IMR-90 (cell line): ENCODE measurements around the gene PCDHA5. TPM values are rescaled to one million over a fixed set of nuclear protein-coding genes. Genes with fewer than 3 reads are reported as not detected.
"Not testable (repeated sequence)": the region's sequence is repeated elsewhere in the genome, so short reads cannot be mapped to it uniquely, and the experiment has no call there.

Experiments
- ATAC-seq: fragments of 200-7000 bp; cut with Tn5 transposase; 2 replicates; pipeline ENCODE4 v1.9.1; 2020; ENCODE audit warnings: low read depth, mild to moderate bottlenecking, moderate library complexity
- BruUV-seq: library from RNA; stranded (reverse); fragments of 400-500 nt; replicated peaks from 2 replicates; lab custom pipeline; 2021; lab: Mats Ljungman, UMichigan
- CTCF ChIA-PET: fragments of 300-600 bp; formaldehyde crosslinking; extraction: SDS; loops from one replicate; lab custom pipeline; 2021; ENCODE audit warnings: antibody characterized with exemption; lab: Yijun Ruan, JAX
- POLR2A ChIA-PET: fragments of 300-600 bp; sonication (Branson Sonifier 250); formaldehyde crosslinking; loops from one replicate; lab custom pipeline; 2022; ENCODE audit warnings: antibody characterized with exemption; ENCODE audit not compliant: unreplicated experiment; lab: Charles Lee
- DNase-seq: peaks from one replicate; pipeline ENCODE4 v3.0.0; 2013
- H2AFZ ChIP-seq: replicated peaks from 2 replicates; pipeline ENCODE3; 2013; ENCODE audit warnings: low read length, mild to moderate bottlenecking; ENCODE audit not compliant: poor library complexity
- H2AK5ac ChIP-seq: 2 replicates; pipeline ENCODE4 v1.6.1; 2013; ENCODE audit warnings: low read depth, low read length, inconsistent platforms
- H2AK9ac ChIP-seq: replicated peaks from 2 replicates; pipeline ENCODE3; 2013; ENCODE audit warnings: mild to moderate bottlenecking, low read depth, low read length, moderate library complexity; ENCODE audit not compliant: poor library complexity
- H2BK120ac ChIP-seq: 2 replicates; pipeline ENCODE4 v1.6.1; 2013; ENCODE audit warnings: low read depth, low read length, inconsistent platforms
- H2BK15ac ChIP-seq: 3 replicates; pipeline ENCODE4 v1.6.1; 2013; ENCODE audit warnings: low read depth, low read length, inconsistent platforms
- H2BK20ac ChIP-seq: 2 replicates; pipeline ENCODE4 v1.6.1; 2013; ENCODE audit warnings: low read depth, mild to moderate bottlenecking, inconsistent platforms, low read length, moderate library complexity
- H2BK5ac ChIP-seq: 2 replicates; pipeline ENCODE4 v1.6.1; 2013; ENCODE audit warnings: mild to moderate bottlenecking, low read depth, low read length, inconsistent platforms; ENCODE audit not compliant: poor library complexity, severe bottlenecking
- H3K14ac ChIP-seq: replicated peaks from 2 replicates; pipeline ENCODE4 v1.6.1; 2013; ENCODE audit warnings: low read depth, low read length, inconsistent platforms
- H3K18ac ChIP-seq: 2 replicates; pipeline ENCODE4 v1.6.1; 2013; ENCODE audit warnings: low read depth, low read length, control low read depth
- H3K23ac ChIP-seq: 2 replicates; pipeline ENCODE4 v1.6.1; 2013; ENCODE audit warnings: low read depth, low read length, inconsistent platforms
- H3K27ac ChIP-seq: 2 replicates; pipeline ENCODE4 v1.5.1; 2013; ENCODE audit warnings: mild to moderate bottlenecking, control low read depth, low read length; ENCODE audit not compliant: insufficient read depth
- H3K27me3 ChIP-seq: 2 replicates; pipeline ENCODE4 v1.6.1; 2013; ENCODE audit warnings: low read length; ENCODE audit not compliant: control insufficient read depth, insufficient read depth
- H3K36me3 ChIP-seq: 2 replicates; pipeline ENCODE4 v1.6.1; 2013; ENCODE audit warnings: low read length, mixed read lengths; ENCODE audit not compliant: control insufficient read depth, insufficient read depth
- H3K4ac ChIP-seq: 2 replicates; pipeline ENCODE4 v1.6.1; 2013; ENCODE audit warnings: low read depth, low read length, inconsistent platforms
- H3K4me1 ChIP-seq: 2 replicates; pipeline ENCODE4 v1.6.1; 2013; ENCODE audit warnings: low read length, mixed read lengths; ENCODE audit not compliant: control insufficient read depth, insufficient read depth
- H3K4me2 ChIP-seq: 2 replicates; pipeline ENCODE4 v1.6.1; 2013; ENCODE audit warnings: low read depth, mild to moderate bottlenecking, control low read depth, low read length, moderate library complexity
- H3K4me3 ChIP-seq: 2 replicates; pipeline ENCODE4 v1.5.1; 2013; ENCODE audit warnings: low read depth, mild to moderate bottlenecking, control low read depth, low read length, moderate library complexity; ENCODE audit not compliant: insufficient read depth
- H3K56ac ChIP-seq: 2 replicates; pipeline ENCODE4 v1.6.1; 2013; ENCODE audit warnings: low read length, inconsistent platforms; ENCODE audit not compliant: insufficient read depth; ENCODE audit errors: extremely low read depth
- H3K79me1 ChIP-seq, 2 experiments: 2 replicates each; pipeline ENCODE4 v1.6.1; 2013; ENCODE audit warnings: low read length in 2 of 2, inconsistent platforms in 1 of 2, low read depth in 1 of 2
- H3K9ac ChIP-seq: 2 replicates; pipeline ENCODE4 v1.6.1; 2013; ENCODE audit warnings: low read depth, low read length, control low read depth
- H3K9me1 ChIP-seq: 2 replicates; pipeline ENCODE4 v1.6.1; 2013; ENCODE audit warnings: low read length, inconsistent platforms; ENCODE audit not compliant: insufficient read depth
- H3K9me3 ChIP-seq: 2 replicates; pipeline ENCODE4 v1.6.1; 2013; ENCODE audit warnings: low read length; ENCODE audit not compliant: control insufficient read depth, insufficient read depth
- H4K20me1 ChIP-seq: 2 replicates; pipeline ENCODE4 v1.6.1; 2013; ENCODE audit warnings: low read length, inconsistent platforms; ENCODE audit not compliant: insufficient read depth
- H4K5ac ChIP-seq: 2 replicates; pipeline ENCODE4 v1.6.1; 2013; ENCODE audit warnings: mild to moderate bottlenecking, low read depth, low read length, control low read depth
- H4K8ac ChIP-seq, 2 experiments: 2 replicates each; pipeline ENCODE4 v1.6.1; 2013; ENCODE audit warnings: low read depth in 2 of 2, low read length in 2 of 2, control low read depth in 1 of 2, inconsistent platforms in 1 of 2
- H4K91ac ChIP-seq: 2 replicates; pipeline ENCODE4 v1.6.1; 2013; ENCODE audit warnings: low read depth, low read length, inconsistent platforms; ENCODE audit not compliant: insufficient read depth
- BHLHE40 ChIP-seq: fragments of 150-350 bp; IDR thresholded peaks from 2 replicates; pipeline ENCODE4 v1.6.1; 2016; ENCODE audit warnings: mild to moderate bottlenecking, low read depth, low read length
- CEBPB ChIP-seq: IDR thresholded peaks from 2 replicates; pipeline ENCODE4 v1.6.1; 2012; ENCODE audit warnings: low read depth, low read length, improper control_type of control experiment
- CHD1 ChIP-seq: IDR thresholded peaks from 2 replicates; pipeline ENCODE4 v1.6.1; 2012; ENCODE audit warnings: low read depth, low read length, improper control_type of control experiment
- RCOR1 ChIP-seq: IDR thresholded peaks from 2 replicates; pipeline ENCODE4 v1.6.1; 2012; ENCODE audit warnings: mild to moderate bottlenecking, low read length, improper control_type of control experiment; ENCODE audit not compliant: insufficient replicate concordance
- SMC3 ChIP-seq: fragments of 150-350 bp; IDR thresholded peaks from 2 replicates; pipeline ENCODE4 v1.6.1; 2016; ENCODE audit warnings: low read depth, mild to moderate bottlenecking, antibody characterized with exemption, low read length, moderate library complexity
- whole genome bisulfite sequencing, 2 experiments: methylation state at CpG; one replicate each; pipeline versions ENCODE4 v1.1.5 to v1.1.7; 2013; ENCODE audit warnings: missing lambda C conversion rate in 2 of 2; ENCODE audit not compliant: insufficient read length in 1 of 2; ENCODE audit errors: extremely low coverage in 2 of 2; 5-methylcytosine and 5-hydroxymethylcytosine counted together
- dilution Hi-C: fragments of 300-500 bp; cut with HindIII; formaldehyde crosslinking; loops from one replicate; pipeline ENCODE4 v1.14.3; 2018; ENCODE audit warnings: low sequenced_read_pairs; ENCODE audit not compliant: unreplicated experiment
- in situ Hi-C: fragments of 300-500 bp; cut with MboI; formaldehyde crosslinking; loops from 3 replicates; pipeline ENCODE4 v1.14.3; 2019; ENCODE audit warnings: low sequenced_read_pairs, inconsistent platforms, mixed read lengths
- intact Hi-C: fragments of 100-400 bp; cut with micrococcal nuclease; formaldehyde crosslinking; loops from 2 replicates; pipeline ENCODE4 v1.10.0; 2022
- polyA plus RNA-seq, 3 experiments: library from polyadenylated mRNA; depleted of rRNA; stranded (reverse); fragments of >200 nt; gene quantifications; 2 replicates each; pipeline ENCODE4 v1.2.3, GENCODE V29; 2012; ENCODE audit warnings: low replicate concordance in 1 of 3
- total RNA-seq: library from RNA; depleted of rRNA; stranded (reverse); fragments of >200 nt; gene quantifications from 2 replicates; pipeline ENCODE4 v1.2.3, GENCODE V29; 2012

Gene PCDHA5
- total and polyA plus RNA-seq, 2 of the 4 experiments (the other 2 are of a cell fraction), result not detected

GRCh38 chr5:140822281-140822629 lies 842 bp downstream of the PCDHA5 start:
- Histone ChIP-seq H2BK5ac (no peak overlapping the region), H2AK5ac (no peak overlapping the region), H3K36me3 (no peaks in the 10 kb centered on the region), H2AK9ac (no peak overlapping the region), H4K20me1 (no peaks in the 10 kb centered on the region), H2BK120ac (no peak overlapping the region), H4K8ac (no peak overlapping the region), H4K5ac (no peak overlapping the region), H3K4me2 (no peak overlapping the region), H4K91ac (no peak overlapping the region), H2BK15ac (no peak overlapping the region), H3K27me3 (no peaks in the 10 kb centered on the region), H3K4me3 (no peak overlapping the region), H3K56ac (no peak overlapping the region), H2BK20ac (no peak overlapping the region), H3K9ac (no peak overlapping the region), H3K18ac (no peak overlapping the region), H3K23ac (no peak overlapping the region), H3K27ac (no peak overlapping the region), H2AFZ (no peak overlapping the region), H3K4ac (no peak overlapping the region), H3K4me1 (no peaks in the 10 kb centered on the region), H3K9me3 (peaks cover 9% of the 10 kb centered on the region), H3K14ac (no peak overlapping the region), H3K9me1 (no peaks in the 10 kb centered on the region), H3K79me1 (no peaks in the 10 kb centered on the region)
- 36% methylated on average over 4 of the region's 6 CpGs; no CpG with 5 or more reads in 1 of the 2 experiments for WGBS, 2 experiments
- TF ChIP-seq CEBPB, result no peak
- no peak for TF ChIP-seq SMC3
- TF ChIP-seq BHLHE40, result no peak
- TF ChIP-seq CHD1, result no peak
- no peak for TF ChIP-seq RCOR1
- intact Hi-C loops (no loop called here), dilution Hi-C loops (no loop called here), in situ Hi-C loops (no loop called here)
- BruUV-seq, result no TSS peak
- ChIA-PET POLR2A (no interaction called here), CTCF (no interaction called here)
- DNase-seq, result no peak
- ATAC-seq, result no peak

DNA sequence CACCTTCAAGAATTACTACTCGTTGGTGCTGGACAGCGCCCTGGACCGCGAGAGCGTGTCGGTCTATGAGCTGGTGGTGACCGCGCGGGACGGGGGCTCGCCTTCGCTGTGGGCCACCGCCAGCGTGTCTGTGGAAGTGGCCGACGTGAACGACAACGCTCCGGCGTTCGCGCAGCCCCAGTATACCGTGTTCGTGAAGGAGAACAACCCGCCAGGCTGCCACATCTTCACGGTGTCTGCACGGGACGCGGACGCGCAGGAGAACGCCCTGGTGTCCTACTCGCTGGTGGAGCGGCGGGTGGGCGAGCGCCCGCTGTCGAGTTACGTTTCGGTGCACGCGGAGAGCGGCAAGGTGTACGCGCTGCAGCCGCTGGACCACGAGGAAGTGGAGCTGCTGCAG lies 1.6 kb downstream of the PCDHA5 start:
- H2BK15ac ChIP-seq, H3K4me1 ChIP-seq, H3K4me2 ChIP-seq, H3K4me3 ChIP-seq, H3K36me3 ChIP-seq, H3K14ac ChIP-seq, H3K56ac ChIP-seq, H3K9me1 ChIP-seq, H3K27me3 ChIP-seq, in situ Hi-C loops, H3K9ac ChIP-seq, intact Hi-C loops, DNase-seq, dilution Hi-C loops, H4K5ac ChIP-seq, H2AK5ac ChIP-seq, H2BK20ac ChIP-seq, BruUV-seq, H4K8ac ChIP-seq, H2BK5ac ChIP-seq, H3K23ac ChIP-seq, H2BK120ac ChIP-seq, ATAC-seq, H2AK9ac ChIP-seq, POLR2A ChIA-PET, H3K79me1 ChIP-seq, H3K18ac ChIP-seq, H3K27ac ChIP-seq, CTCF ChIA-PET, H2AFZ ChIP-seq, H4K91ac ChIP-seq, H3K4ac ChIP-seq, H4K20me1 ChIP-seq, H3K9me3 ChIP-seq: not testable (repeated sequence)
- 52% methylated on average over 27 of the region's 48 CpGs; no CpG with 5 or more reads in 1 of the 2 experiments for WGBS, 2 experiments
